GM19099 (cell line): ENCODE data around the gene TAOK1.

Experiments
- POLR2A ChIP-seq: IDR thresholded peaks from 3 replicates; pipeline ENCODE4 v1.6.1; 2011; ENCODE audit warnings: low read depth; ENCODE audit not compliant: insufficient read length; ENCODE audit errors: extremely low read depth

The TAOK1 gene

GRCh38 chr17:29412780-29413565 is 22.8 kb downstream of the TAOK1 start:
- no peak for TF ChIP-seq POLR2A

DNA sequence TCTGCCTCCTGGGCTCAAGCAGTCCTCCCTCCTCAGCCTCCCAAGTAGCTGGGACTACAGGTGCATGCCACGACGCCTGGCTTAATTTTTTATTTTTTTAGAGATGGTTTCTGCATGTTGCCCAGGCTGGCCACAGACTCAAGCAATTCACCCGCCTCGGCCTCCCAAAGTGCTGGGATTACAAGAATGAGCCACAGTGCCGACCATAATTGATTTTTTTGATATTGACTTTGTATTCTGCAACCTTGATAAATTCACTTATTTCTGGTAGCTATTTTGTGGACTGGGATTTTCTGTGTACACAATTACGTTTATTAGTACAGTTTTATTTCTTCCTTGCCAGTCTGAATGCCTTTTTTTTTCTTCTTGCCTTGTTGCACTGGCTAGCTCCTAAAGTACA is 30.0 kb downstream of the TAOK1 start:
- TF ChIP-seq POLR2A: no peak

- no peak for TF ChIP-seq POLR2A
These were observed 40.1 kb downstream of the TAOK1 start for GRCh38 chr17:29430275-29430674.

- TF ChIP-seq POLR2A: no peak
These were observed 43.4 kb downstream of the TAOK1 start for GRCh38 chr17:29433541-29433940.

GRCh38 chr17:29434550-29434949 is 44.4 kb downstream of the TAOK1 start:
- TF ChIP-seq POLR2A: no peak

DNA sequence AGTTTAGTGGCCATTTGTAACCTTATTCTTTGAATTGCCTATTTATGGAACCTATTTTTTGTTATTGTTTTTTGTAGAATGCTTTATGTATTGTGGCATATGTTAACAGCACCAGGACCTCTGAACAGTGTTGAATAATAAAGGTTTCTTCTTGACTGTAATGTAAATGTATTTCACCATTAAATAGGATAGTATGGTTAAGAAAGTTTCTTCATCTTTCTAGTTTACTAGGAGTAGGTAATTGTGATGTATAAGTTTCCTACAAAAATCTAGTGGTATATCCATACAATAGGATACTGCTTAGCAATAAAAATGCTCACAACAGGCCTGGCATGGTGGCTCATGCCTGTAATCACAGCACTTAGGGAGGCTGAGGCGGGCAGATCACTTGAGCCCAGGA is 52.3 kb downstream of the TAOK1 start:
- TF ChIP-seq POLR2A: no peak

- TF ChIP-seq POLR2A: no peak
These were observed 53.0 kb downstream of the TAOK1 start for GRCh38 chr17:29443041-29443739.

GRCh38 chr17:29444589-29444988 is 54.4 kb downstream of the TAOK1 start:
- TF ChIP-seq POLR2A: no peak

GRCh38 chr17:29445844-29446243 is 55.7 kb downstream of the TAOK1 start:
- no peak for TF ChIP-seq POLR2A

DNA sequence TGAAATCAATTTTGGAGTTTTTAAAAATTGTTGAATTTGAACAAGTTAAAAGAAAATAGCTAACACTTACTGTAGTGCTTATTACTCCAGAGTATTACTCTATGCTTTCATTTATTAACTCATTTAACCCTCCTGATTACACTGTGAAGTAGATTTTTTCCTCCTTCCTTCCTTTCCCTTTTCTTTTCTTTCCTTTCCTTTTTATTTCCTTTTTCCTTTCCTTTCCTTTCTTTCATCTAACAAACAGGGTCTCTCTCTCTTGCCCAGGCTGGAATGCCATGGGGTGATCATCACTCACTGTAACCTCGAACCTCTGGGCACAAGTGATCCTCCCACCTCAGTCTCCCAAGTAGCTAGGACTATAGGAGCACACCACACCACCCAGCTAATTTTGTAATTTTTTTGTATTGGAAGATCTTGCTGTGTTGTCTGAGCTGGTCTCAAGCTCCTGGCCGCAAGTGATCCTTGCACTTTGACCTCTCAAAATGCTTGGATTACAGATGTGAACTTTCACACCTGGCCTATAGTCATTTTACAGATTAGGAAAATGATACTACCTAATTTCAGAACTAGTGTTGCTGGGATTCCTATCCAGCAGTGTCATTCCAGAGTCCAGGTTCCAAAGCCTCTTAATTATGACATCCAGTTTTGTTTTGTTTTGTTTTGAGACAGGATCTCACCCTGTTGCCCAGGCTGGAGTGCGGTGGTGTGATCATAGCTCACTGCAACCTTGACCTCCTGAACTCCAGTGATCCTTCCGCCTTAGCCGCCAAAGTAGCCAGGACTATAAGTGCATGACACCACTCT is 59.9 kb downstream of the TAOK1 start:
- no peak for TF ChIP-seq POLR2A

GRCh38 chr17:29451121-29451742 is 61.1 kb downstream of the TAOK1 start:
- TF ChIP-seq POLR2A: no peak

- TF ChIP-seq POLR2A: no peak
These were observed 67.9 kb downstream of the TAOK1 start for GRCh38 chr17:29458066-29458465.

- TF ChIP-seq POLR2A: no peak
These were observed 71.5 kb downstream of the TAOK1 start for GRCh38 chr17:29461483-29462206.

DNA sequence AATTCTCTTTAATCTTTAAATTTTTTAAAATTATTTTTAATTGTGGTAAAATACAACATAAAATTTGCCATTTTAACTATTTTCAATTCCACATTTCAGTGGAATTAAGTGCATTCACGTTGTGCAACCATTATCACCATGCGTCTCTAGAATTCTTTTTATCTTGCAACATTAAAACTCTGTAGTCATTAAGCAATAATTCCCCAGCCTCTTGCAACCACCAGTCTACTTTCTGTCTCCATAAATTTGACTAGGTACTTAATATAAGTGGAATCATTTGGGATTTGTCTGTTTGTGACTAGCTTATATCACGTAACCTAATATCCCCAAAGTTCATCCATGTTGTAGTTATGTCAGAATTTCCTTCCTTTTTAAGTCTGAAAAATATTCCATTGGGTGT is 79.1 kb downstream of the TAOK1 start:
- TF ChIP-seq POLR2A: no peak
